Fibroblast of lung (primary cell): ENCODE measurements around the gene ELFN1.

ENCODE experiments used
- EZH2 ChIP-seq: IDR thresholded peaks from 2 replicates; pipeline ENCODE4 v1.5.1; 2012; ENCODE audit warnings: low read length, control low read depth, mild to moderate bottlenecking; ENCODE audit errors: missing control alignments
- TF ChIP-seq, protein P1 (sequence below), 2 donors: IDR thresholded peaks in 1 of 2; conservative IDR thresholded peaks in 1 of 2; 1 replicate in 1 of 2; 2 replicates in 1 of 2; pipeline ENCODE4 v1.5.1; 2011 to 2012; ENCODE audit warnings: low read length in 2 of 2, control low read depth in 1 of 2, inconsistent platforms in 1 of 2, low read depth in 1 of 2, mild to moderate bottlenecking in 1 of 2

DNA sequence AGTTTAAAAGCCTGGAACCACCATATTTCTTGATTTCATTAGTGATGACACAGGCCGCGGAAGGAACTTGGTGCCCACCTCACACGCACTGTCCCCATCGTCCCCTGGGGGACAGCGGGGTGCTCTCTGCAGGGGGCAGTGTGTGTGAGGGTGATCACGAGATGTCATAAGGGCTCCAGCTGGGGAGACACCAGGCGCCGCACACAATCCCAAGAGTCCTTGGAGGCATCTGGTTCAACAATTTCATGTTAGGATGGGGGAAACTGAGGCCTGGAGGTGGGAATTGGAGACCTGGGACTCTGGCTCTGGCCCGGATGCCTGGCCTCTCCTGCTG, 66.4 kb downstream of the ELFN1 start:
- TF ChIP-seq, protein P1, sequence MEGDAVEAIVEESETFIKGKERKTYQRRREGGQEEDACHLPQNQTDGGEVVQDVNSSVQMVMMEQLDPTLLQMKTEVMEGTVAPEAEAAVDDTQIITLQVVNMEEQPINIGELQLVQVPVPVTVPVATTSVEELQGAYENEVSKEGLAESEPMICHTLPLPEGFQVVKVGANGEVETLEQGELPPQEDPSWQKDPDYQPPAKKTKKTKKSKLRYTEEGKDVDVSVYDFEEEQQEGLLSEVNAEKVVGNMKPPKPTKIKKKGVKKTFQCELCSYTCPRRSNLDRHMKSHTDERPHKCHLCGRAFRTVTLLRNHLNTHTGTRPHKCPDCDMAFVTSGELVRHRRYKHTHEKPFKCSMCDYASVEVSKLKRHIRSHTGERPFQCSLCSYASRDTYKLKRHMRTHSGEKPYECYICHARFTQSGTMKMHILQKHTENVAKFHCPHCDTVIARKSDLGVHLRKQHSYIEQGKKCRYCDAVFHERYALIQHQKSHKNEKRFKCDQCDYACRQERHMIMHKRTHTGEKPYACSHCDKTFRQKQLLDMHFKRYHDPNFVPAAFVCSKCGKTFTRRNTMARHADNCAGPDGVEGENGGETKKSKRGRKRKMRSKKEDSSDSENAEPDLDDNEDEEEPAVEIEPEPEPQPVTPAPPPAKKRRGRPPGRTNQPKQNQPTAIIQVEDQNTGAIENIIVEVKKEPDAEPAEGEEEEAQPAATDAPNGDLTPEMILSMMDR (conservative IDR thresholded peaks at IDR 0.05 in 1 of 2, IDR thresholded peaks at IDR 0.05 in 1 of 2; ENCODE audit: low read depth in 1 of 2, low read length in 2 of 2), result no peak
- no peak for TF ChIP-seq EZH2
